Activated CD4-positive, alpha-beta memory T cell treated with anti-CD3 and anti-CD28 coated beads for 36 hours (primary cell): ENCODE results near the gene SHC3. TPM values are rescaled to one million over a fixed set of nuclear protein-coding genes. Genes with fewer than 3 reads are reported as not detected.

Source experiments
- CTCF ChIA-PET: fragments of 350-600 bp; sonication (Branson Sonifier 250); formaldehyde crosslinking; loops from one replicate; lab custom pipeline; 2021; ENCODE audit warnings: antibody characterized with exemption, inconsistent platforms; lab: Charles Lee
- POLR2A ChIA-PET: fragments of 350-600 bp; sonication (Branson Sonifier 250); formaldehyde crosslinking; loops from one replicate; lab custom pipeline; 2021; ENCODE audit warnings: antibody characterized with exemption; lab: Charles Lee
- DNase-seq: peaks from one replicate; pipeline ENCODE4 v3.0.0-alpha.2; 2020
- H3K27ac Mint-ChIP-seq: one replicate; pipeline ENCODE4 v1.8.0; 2021; ENCODE audit warnings: mixed read lengths
- H3K27me3 Mint-ChIP-seq: one replicate; pipeline ENCODE4 v1.8.0; 2021; ENCODE audit warnings: mixed read lengths
- H3K36me3 Mint-ChIP-seq: one replicate; pipeline ENCODE4 v1.8.0; 2021; ENCODE audit warnings: mixed read lengths
- H3K4me1 Mint-ChIP-seq: one replicate; pipeline ENCODE4 v1.8.0; 2021; ENCODE audit warnings: low read depth, mixed read lengths
- H3K4me3 Mint-ChIP-seq: one replicate; pipeline ENCODE4 v1.8.0; 2021; ENCODE audit warnings: mild to moderate bottlenecking, mixed read lengths
- H3K9me3 Mint-ChIP-seq: one replicate; pipeline ENCODE4 v1.8.0; 2021; ENCODE audit warnings: mixed read lengths
- intact Hi-C: fragments of 100-400 bp; cut with micrococcal nuclease; formaldehyde crosslinking; loops from one replicate; pipeline ENCODE4 v1.15.1; 2023
- total RNA-seq, 2 experiments: library from RNA; stranded (reverse); gene quantifications; one replicate each; pipeline ENCODE4 v1.2.3, GENCODE V29; 2021

Gene SHC3
- total RNA-seq, 2 experiments from 2014 or later: not detected

DNA sequence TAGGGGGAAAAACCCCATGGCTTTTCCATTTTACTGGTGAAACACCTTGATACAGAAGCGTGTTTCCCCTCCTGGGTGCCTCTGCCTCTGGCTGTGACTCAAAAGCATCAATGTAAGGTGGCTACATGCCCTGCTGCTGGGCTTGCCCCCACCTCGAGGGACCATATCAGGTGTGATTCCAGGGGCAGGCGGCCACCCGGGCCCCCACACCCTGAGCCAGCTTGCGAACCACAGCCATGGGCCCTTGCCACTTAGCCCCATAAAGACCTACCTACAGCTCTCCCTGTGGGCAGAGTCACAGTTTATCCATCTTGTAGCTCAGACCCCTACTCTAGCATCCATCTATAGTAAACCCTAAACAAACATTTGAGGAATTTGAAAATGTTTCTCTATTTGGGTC is 10.8 kb downstream of the SHC3 start:
- H3K27ac Mint-ChIP-seq: no peak overlapping the region
- DNase-seq: no peak
- POLR2A ChIA-PET: no interaction called here
- peaks cover 4% of the 10 kb centered on the region for H3K27me3 Mint-ChIP-seq
- CTCF ChIA-PET: no interaction called here
- H3K4me3 Mint-ChIP-seq: no peak overlapping the region
- no peaks in the 10 kb centered on the region for H3K4me1 Mint-ChIP-seq
- intact Hi-C loops: no loop called here
- no peaks in the 10 kb centered on the region for H3K36me3 Mint-ChIP-seq
- H3K9me3 Mint-ChIP-seq: no peaks in the 10 kb centered on the region

DNA sequence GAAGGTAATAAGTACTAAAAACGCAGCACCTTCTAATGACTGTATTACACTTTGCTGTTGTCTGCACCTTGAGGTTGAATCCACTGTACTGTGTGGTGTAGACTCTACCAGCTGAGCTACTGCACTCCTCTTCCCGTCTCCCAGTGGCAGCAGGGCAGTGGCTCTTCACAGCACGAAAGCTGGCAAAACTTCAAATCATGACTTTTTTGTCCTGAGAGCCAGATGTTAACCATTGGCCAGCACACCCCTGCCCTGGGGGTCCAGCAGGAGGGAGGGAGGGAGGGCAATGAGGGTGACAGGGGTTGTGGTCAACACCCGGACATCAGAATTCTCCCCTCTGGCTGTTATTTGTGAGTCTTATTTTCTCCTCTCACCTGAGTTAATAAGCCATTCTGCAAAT is 11.8 kb downstream of the SHC3 start:
- DNase-seq: no peak
- intact Hi-C loops: no loop called here
- CTCF ChIA-PET: no interaction called here
- no peaks in the 10 kb centered on the region for H3K9me3 Mint-ChIP-seq
- no peak overlapping the region for H3K4me3 Mint-ChIP-seq
- H3K27me3 Mint-ChIP-seq: peaks cover 2% of the 10 kb centered on the region
- POLR2A ChIA-PET: no interaction called here
- H3K27ac Mint-ChIP-seq: no peak overlapping the region
- H3K4me1 Mint-ChIP-seq: no peaks in the 10 kb centered on the region
- H3K36me3 Mint-ChIP-seq: no peaks in the 10 kb centered on the region

DNA sequence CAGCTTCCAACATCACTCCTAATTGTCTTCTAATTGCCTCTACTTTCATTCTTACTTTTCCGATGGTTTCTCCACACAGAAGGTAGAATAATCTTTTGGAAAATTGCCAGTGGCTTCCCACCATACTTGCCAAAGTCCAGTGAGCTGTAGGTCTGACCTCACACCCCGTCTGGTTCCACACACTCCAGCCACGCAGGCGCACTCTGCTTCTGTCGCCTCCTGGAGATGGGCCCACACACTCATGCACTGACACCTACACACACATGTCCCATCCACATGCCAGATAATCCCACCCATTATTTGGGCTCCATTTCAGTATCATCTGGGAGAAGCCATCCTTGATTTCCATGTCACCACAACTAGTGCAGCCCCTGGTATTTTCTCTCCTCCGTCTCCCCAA is 12.7 kb downstream of the SHC3 start:
- H3K27ac Mint-ChIP-seq: no peak overlapping the region
- H3K4me3 Mint-ChIP-seq: no peak overlapping the region
- ChIA-PET POLR2A (no interaction called here), CTCF (no interaction called here)
- DNase-seq: no peak
- no peaks in the 10 kb centered on the region for H3K36me3 Mint-ChIP-seq
- H3K27me3 Mint-ChIP-seq: peaks cover 8% of the 10 kb centered on the region
- H3K9me3 Mint-ChIP-seq: no peaks in the 10 kb centered on the region
- H3K4me1 Mint-ChIP-seq: no peaks in the 10 kb centered on the region
- intact Hi-C loops: no loop called here

DNA sequence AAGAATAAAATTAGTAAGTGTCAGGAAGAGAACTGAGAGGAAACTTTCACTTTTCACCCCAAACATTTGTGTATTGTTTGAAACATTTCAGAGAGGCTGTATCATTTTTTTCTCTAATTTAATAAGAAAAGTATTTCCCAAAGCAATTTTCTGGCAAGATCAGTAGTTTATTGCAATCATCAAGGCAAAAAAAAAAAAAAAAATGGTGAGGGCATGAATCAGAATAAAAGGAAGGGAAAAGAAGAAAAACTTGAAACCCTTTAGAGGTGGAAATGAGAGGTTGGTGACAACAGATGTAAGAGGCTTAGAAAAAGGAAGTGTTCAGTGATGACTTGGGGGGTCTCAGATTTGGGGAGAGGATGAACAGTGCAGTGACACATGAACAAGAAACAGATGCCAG is 13.3 kb downstream of the SHC3 start:
- Mint-ChIP-seq H3K27me3 (peaks cover 8% of the 10 kb centered on the region), H3K27ac (no peak overlapping the region), H3K4me3 (no peak overlapping the region), H3K9me3 (no peaks in the 10 kb centered on the region), H3K36me3 (no peaks in the 10 kb centered on the region), H3K4me1 (no peaks in the 10 kb centered on the region)
- intact Hi-C loops: no loop called here
- ChIA-PET POLR2A (no interaction called here), CTCF (no interaction called here)
- DNase-seq: no peak

DNA sequence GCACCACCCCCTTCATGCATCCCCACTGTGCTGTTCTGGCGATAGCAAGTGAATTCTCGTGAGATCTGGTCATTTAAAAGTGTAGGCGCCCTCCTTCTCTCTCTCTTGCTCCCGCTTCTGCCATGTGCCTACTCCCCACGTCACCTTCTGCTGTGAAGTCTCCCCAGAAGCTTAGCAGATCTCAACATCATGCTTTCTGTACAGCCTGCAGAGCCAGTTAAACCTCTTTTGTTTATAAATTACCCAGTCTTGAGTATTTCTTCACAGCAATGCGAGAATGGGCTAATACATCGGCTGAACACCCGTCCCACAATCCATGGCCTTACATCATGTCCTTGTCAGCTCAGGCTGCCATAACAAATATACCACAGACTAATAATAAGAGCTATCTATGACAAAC is 17.4 kb downstream of the SHC3 start:
- intact Hi-C loops: no loop called here
- no peaks in the 10 kb centered on the region for H3K9me3 Mint-ChIP-seq
- no peaks in the 10 kb centered on the region for H3K4me1 Mint-ChIP-seq
- CTCF ChIA-PET: no interaction called here
- no peak overlapping the region for H3K4me3 Mint-ChIP-seq
- POLR2A ChIA-PET: no interaction called here
- H3K27ac Mint-ChIP-seq: no peak overlapping the region
- H3K27me3 Mint-ChIP-seq: peaks cover 13% of the 10 kb centered on the region
- DNase-seq: no peak
- no peaks in the 10 kb centered on the region for H3K36me3 Mint-ChIP-seq

DNA sequence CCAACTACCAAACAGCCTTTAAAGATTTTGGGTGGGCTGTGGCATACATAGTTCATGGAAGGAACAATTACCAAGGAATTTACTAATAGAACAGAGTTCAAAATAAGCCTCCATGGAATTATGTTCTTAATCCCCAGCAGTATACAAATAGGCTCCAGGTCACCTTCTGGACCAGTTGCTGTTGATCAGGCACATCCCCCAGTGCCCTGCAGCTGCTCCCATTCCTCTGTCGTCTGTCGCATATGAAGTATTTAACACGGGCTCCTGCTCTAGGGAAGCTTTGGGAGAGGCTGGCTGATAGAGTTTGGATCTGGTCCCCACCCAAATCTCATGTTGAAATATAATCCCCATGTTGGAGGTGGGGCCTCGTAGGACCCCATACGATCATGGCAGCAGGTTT is 17.8 kb downstream of the SHC3 start:
- Mint-ChIP-seq H3K4me1 (no peaks in the 10 kb centered on the region), H3K9me3 (no peaks in the 10 kb centered on the region), H3K4me3 (no peak overlapping the region), H3K27me3 (peaks cover 17% of the 10 kb centered on the region), H3K27ac (no peak overlapping the region), H3K36me3 (no peaks in the 10 kb centered on the region)
- ChIA-PET CTCF (no interaction called here), POLR2A (no interaction called here)
- intact Hi-C loops: no loop called here
- no peak for DNase-seq

DNA sequence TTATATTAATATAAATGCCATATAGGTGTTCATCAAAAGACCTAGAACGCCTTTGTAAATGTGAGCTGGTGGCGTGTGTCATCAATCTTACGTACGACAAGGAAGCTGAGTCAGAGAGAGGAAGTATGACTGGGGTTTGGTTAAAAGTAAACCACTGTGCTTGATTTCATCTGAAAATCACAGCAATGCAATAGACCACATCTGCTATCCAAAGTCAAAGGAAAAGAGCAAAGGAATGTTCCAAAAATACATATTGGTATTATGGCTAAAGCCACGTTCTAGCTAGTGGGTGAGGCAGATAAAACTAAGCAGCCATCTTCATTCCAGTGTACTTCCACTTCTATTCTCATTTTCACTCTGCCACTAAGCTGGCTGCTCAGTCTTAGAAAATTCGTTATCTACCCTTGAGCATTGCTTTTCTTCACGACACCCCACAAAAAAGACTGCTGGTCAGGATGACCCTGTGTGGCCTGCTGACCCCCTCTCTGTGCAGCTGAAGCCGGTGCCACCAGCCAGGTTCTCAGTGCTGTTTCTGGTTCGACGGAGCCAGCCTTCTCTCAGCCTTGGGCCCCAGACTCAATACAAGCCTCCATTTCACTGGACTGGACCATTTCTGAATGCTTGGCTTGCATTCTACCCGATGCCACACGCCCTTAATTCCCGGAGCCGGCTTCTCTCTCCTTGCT is 23.8 kb downstream of the SHC3 start:
- H3K27ac Mint-ChIP-seq: no peak overlapping the region
- POLR2A ChIA-PET: no interaction called here
- peak; percentile 37 for DNase-seq
- H3K4me3 Mint-ChIP-seq: no peak overlapping the region
- H3K9me3 Mint-ChIP-seq: no peaks in the 10 kb centered on the region
- peaks cover 30% of the 10 kb centered on the region for H3K27me3 Mint-ChIP-seq
- peaks cover 20% of the 10 kb centered on the region for H3K4me1 Mint-ChIP-seq
- intact Hi-C loops: loop anchor here (2.0 kb wide), 1 partner anchor 26 kb away; no protein-coding TSS in a partner anchor
- H3K36me3 Mint-ChIP-seq: no peaks in the 10 kb centered on the region
- CTCF ChIA-PET: interaction anchor here (0.9 to 2.4 kb wide), 3 partner anchors 10 to 124 kb away, joined by 4 to 15 read pairs (median 4); no protein-coding TSS in a partner anchor

DNA sequence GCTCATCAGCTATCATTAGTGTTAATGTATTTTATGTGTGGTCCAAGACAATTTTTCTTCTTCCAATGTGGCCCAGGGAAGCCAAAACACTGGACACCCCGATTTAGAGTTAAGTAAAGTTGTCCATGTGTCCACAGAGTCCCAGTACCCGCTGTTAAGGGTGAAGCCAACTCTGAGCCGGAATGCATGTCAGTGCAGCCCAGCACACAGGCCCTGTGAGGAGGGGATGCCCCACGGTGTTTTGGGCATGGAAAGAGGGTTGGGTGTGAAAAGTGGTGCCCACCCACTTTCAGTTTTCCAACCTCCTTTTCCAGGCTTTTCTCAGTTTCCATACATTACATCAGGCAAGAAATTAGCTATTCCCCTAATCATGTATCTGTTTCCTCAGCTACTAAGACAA is 24.4 kb downstream of the SHC3 start:
- peaks cover 29% of the 10 kb centered on the region for H3K27me3 Mint-ChIP-seq
- no peak overlapping the region for H3K4me3 Mint-ChIP-seq
- H3K9me3 Mint-ChIP-seq: no peaks in the 10 kb centered on the region
- intact Hi-C loops: loop anchor here (2.0 kb wide), 1 partner anchor 27 kb away; no protein-coding TSS in a partner anchor
- DNase-seq: no peak
- H3K36me3 Mint-ChIP-seq: no peaks in the 10 kb centered on the region
- no peak overlapping the region for H3K27ac Mint-ChIP-seq
- ChIA-PET CTCF (interaction anchor here (1.3 to 2.4 kb wide), 2 partner anchors 123 to 125 kb away, joined by 4 to 15 read pairs; no protein-coding TSS in a partner anchor), POLR2A (no interaction called here)
- peaks cover 20% of the 10 kb centered on the region for H3K4me1 Mint-ChIP-seq

DNA sequence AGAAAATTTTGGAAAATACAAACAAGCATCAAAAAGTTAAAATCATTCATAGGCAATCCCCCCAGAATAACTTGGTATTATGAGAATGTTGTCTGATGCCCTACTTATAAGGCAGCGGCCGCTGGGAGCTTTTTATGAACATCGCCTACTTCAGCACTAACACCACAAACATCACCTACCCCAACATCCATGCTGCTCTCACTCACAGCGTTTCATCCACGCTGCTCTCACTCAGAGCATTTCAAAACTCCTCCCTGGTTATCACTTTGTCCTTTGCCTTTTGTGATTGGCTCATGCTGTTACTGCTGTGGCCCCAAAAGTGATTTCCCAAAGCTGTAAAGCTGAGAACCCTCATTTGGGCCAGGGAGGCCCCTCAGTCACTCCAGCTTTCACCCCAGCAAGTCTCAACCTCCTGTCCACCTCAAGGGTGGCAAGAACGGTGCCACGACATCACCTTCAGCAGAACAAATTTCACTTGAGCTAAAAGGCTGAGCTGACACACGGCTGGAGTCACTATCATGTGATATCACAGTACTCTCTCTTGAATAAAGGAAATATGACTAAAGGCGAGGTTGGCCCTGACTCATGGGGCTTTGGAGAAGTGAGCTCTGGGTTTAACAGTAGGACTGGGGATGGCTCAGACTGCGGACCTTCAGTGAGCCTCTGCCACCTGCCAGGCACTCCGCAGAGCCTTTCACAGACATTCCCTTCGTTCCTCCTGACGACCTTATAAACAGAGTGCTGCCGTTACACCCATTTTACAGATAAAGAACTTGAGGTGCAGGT is 25.2 kb downstream of the SHC3 start:
- H3K27me3 Mint-ChIP-seq: peaks cover 27% of the 10 kb centered on the region
- no peak overlapping the region for H3K27ac Mint-ChIP-seq
- POLR2A ChIA-PET: interaction anchor here (0.6 kb wide), 1 partner anchor 248 kb away, joined by 3 read pairs; no protein-coding TSS in a partner anchor
- H3K4me1 Mint-ChIP-seq: peaks cover 20% of the 10 kb centered on the region
- H3K4me3 Mint-ChIP-seq: no peak overlapping the region
- no peaks in the 10 kb centered on the region for H3K36me3 Mint-ChIP-seq
- no peaks in the 10 kb centered on the region for H3K9me3 Mint-ChIP-seq
- intact Hi-C loops: loop anchor here (2.0 kb wide), 1 partner anchor 27 kb away; no protein-coding TSS in a partner anchor
- CTCF ChIA-PET: interaction anchor here (1.3 to 2.4 kb wide), 2 partner anchors 124 to 126 kb away, joined by 4 to 15 read pairs; no protein-coding TSS in a partner anchor
- DNase-seq: peak; percentile 59

DNA sequence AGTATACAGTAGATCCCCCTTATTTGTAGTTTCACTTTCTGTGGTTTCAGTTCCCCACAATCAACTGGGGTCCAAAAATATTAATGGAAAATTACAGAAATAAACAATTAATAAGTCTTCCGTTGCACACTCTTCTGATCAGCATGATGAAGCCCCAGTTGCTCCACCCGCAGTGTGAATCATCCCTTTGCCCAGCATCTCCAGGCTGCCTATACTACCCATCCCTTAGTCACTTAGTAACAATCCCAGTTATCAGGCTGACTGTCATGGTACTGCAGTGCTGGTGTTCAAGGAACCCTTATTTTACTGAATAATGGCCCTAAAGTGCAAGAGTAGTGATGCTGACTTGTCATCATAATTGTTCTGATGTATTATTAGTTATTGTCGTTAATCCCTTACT is 28.9 kb downstream of the SHC3 start:
- intact Hi-C loops: no loop called here
- ChIA-PET POLR2A (no interaction called here), CTCF (no interaction called here)
- H3K4me1 Mint-ChIP-seq: peaks cover 14% of the 10 kb centered on the region
- no peaks in the 10 kb centered on the region for H3K36me3 Mint-ChIP-seq
- peaks cover 22% of the 10 kb centered on the region for H3K27me3 Mint-ChIP-seq
- H3K9me3 Mint-ChIP-seq: no peaks in the 10 kb centered on the region
- H3K4me3 Mint-ChIP-seq: no peak overlapping the region
- no peak overlapping the region for H3K27ac Mint-ChIP-seq
- DNase-seq: no peak

DNA sequence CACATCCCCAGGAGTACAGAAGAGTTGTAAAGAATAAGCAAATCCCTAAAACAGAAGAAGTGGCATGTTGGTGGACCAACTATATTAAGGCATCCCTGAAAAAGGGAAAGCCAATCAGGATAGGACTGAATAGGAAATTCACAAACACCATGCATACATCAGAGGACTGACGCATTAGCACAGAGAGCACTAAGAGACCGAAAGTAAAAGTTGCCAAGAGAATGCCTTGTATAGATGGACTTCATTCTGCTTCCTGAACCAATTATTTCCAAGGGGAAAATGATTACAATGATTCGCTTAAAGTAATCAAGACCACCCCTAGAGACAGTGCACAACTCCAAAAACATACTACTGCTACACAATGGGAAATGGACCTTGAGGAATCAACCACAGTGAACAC is 33.5 kb downstream of the SHC3 start:
- intact Hi-C loops: no loop called here
- CTCF ChIA-PET: no interaction called here
- no peak overlapping the region for H3K4me3 Mint-ChIP-seq
- no peaks in the 10 kb centered on the region for H3K9me3 Mint-ChIP-seq
- no peak overlapping the region for H3K27ac Mint-ChIP-seq
- no peaks in the 10 kb centered on the region for H3K36me3 Mint-ChIP-seq
- H3K27me3 Mint-ChIP-seq: peaks cover 2% of the 10 kb centered on the region
- no peaks in the 10 kb centered on the region for H3K4me1 Mint-ChIP-seq
- POLR2A ChIA-PET: no interaction called here
- no peak for DNase-seq

DNA sequence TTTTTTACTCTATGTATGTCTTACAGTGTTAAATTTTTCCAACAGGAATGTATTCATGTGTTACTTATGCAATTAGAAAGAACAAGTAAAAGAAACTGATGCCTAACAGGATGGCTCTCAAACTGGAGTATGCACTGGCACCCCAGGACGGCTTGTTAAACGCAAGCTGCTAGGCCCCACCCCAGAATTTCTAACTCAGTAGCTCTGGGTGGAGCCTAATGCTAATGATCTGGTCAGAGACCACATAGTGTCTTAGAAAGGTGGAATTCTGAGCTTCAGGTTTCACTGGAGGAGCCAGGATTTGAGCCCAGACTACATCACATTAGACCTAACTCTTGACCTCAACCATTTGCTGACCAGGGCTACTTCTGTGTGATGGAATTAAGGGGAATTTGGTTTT is 34.4 kb downstream of the SHC3 start:
- ChIA-PET CTCF (interaction anchor here (0.6 kb wide), 1 partner anchor 184 kb away, joined by 6 read pairs; no protein-coding TSS in a partner anchor), POLR2A (no interaction called here)
- Mint-ChIP-seq H3K4me1 (no peaks in the 10 kb centered on the region), H3K4me3 (no peak overlapping the region), H3K27ac (no peak overlapping the region), H3K27me3 (peaks cover 2% of the 10 kb centered on the region), H3K36me3 (no peaks in the 10 kb centered on the region), H3K9me3 (no peaks in the 10 kb centered on the region)
- no peak for DNase-seq
- intact Hi-C loops: no loop called here
